GM12864 (cell line): ENCODE measurements around the gene SRSF12.

Experiments used
- DNase-seq: peaks from one replicate; pipeline ENCODE4 v3.0.0-alpha.2; 2011; ENCODE audit warnings: low read depth
- H3K4me3 ChIP-seq: 2 replicates; pipeline ENCODE4 v1.5.1; 2011; ENCODE audit warnings: mild to moderate bottlenecking, low read depth, low read length, control low read depth
- CTCF ChIP-seq: IDR thresholded peaks from 2 replicates; pipeline ENCODE4 v1.5.1; 2011; ENCODE audit warnings: low read depth, mild to moderate bottlenecking, moderate library complexity, low read length, control low read depth, inconsistent platforms; ENCODE audit errors: missing control alignments

The SRSF12 gene

GRCh38 chr6:89048985-89049384 is 68.9 kb downstream of the SRSF12 start:
- no peak for TF ChIP-seq CTCF
- DNase-seq = no peak
- H3K4me3 ChIP-seq = no peak overlapping the region

GRCh38 chr6:89048288-89048923 is 69.5 kb downstream of the SRSF12 start:
- DNase-seq = no peak
- no peak for TF ChIP-seq CTCF
- H3K4me3 ChIP-seq = no peak overlapping the region

- no peak for TF ChIP-seq CTCF
- H3K4me3 ChIP-seq = no peak overlapping the region
- no peak for DNase-seq
Measured at GRCh38 chr6:89047473-89047872, 70.4 kb downstream of the SRSF12 start.
